ENCODE data around the gene SLC22A16. TPM values are rescaled to one million over a fixed set of nuclear protein-coding genes. Genes with fewer than 3 reads are reported as not detected.
"Not testable (repeated sequence)": the region's sequence is repeated elsewhere in the genome, so short reads cannot be mapped to it uniquely, and the experiment has no call there.

SLC22A16 gene, protein sequence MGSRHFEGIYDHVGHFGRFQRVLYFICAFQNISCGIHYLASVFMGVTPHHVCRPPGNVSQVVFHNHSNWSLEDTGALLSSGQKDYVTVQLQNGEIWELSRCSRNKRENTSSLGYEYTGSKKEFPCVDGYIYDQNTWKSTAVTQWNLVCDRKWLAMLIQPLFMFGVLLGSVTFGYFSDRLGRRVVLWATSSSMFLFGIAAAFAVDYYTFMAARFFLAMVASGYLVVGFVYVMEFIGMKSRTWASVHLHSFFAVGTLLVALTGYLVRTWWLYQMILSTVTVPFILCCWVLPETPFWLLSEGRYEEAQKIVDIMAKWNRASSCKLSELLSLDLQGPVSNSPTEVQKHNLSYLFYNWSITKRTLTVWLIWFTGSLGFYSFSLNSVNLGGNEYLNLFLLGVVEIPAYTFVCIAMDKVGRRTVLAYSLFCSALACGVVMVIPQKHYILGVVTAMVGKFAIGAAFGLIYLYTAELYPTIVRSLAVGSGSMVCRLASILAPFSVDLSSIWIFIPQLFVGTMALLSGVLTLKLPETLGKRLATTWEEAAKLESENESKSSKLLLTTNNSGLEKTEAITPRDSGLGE
- total RNA-seq (2014; rRNA removed; shearing (Covaris generic)): not detected in 2 replicates
- polyA plus RNA-seq (2015; cell fraction: cytosol; rRNA removed): not detected in 2 replicates
- not detected in 2 replicates for polyA plus RNA-seq (2015; cell fraction: nucleus; rRNA removed)

DNA sequence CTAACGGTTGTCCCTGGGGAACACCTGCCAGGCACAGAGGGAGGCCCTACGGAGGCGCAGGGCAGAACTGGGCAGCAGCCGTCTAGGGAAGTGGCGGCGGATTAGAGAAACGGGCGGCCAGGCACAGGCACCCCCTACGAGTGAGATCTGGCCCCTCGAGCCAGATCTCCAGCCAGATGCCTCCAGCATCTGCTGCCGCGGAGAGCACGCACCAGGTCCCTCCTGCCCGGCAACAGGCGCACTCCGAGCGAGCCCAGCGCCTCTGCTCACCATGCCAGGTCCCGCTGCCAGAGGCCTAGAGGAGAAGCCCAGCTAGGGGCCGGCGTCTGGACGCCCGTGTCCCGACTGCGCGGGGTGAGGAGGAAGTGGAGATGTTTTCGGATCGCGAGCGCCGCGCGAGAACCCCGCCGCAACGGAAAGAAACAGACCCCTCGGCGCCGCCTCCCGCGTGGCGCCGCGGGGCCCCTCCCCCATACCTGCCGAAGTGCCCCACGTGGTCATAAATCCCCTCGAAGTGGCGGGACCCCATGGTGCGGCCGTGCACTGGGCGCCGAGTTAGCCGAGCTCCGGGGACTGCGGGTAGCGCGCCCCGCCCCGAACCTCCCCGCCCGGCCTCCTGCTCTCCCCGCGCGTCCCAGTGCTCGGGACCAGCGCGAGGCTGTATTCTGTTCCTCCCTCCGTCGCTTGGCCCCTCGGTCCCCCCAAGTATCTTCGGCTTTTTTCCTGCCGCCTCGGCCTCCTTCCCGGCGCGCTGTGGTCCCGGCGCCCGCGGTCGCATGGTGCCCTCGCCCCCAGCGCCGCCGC is at the start of gene SLC22A16:
Gene SLC22A16 (minus strand): TSS at position 568 of the 804 bp plus-strand sequence. CDS start 39 bp downstream, at position 529.
- in situ Hi-C loops (cut with HindIII; ENCODE audit: low pct_unique_long_range_greater_than_20kb, low sequenced_read_pairs): no loop called here
- no peak for DNase-seq (ENCODE audit: low read depth, low spot score)

DNA sequence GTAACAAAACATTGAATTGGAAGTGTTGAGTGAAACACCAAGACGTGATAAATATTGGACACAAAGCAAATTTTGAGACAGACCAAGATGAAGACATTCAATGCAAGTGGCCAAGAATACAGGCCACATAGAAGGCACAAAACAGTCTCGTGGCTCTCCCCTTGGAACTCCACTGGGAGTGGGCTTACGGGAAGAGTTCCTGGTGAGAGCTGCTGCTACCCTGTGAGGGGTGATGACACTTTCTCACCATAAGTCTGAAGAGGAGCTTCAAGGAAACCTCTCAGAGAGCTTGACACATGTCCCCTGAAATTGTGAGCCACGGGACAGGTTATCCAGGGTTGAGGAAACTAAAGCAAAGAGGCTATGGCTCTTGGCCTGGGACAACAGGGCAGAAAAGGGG is 48.6 kb upstream of the SLC22A16 start:
- no peak for DNase-seq (ENCODE audit: low read depth, low spot score)
- in situ Hi-C loops (cut with HindIII; ENCODE audit: low pct_unique_long_range_greater_than_20kb, low sequenced_read_pairs): no loop called here

DNA sequence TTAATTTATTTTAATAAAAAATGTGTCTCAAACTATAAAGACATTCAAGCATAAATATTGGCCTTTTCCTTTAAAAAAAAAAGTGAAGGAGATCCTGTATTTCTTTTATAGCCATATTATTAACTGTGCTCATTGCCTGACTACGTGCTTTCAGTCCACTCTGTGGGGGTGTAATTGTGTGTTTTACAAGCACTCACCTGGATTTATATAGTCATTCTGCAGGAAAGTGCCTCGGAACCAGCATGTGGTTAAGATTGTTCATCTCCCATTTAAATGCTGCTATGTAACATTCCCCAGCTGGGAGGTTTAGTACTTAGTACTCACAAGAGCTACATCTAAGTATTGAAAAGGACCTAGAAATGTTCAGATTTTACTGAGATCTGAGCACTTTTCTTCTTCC is 47.9 kb upstream of the SLC22A16 start:
- no peak for DNase-seq (ENCODE audit: low read depth, low spot score)
- in situ Hi-C loops (cut with HindIII; ENCODE audit: low pct_unique_long_range_greater_than_20kb, low sequenced_read_pairs): no loop called here

DNA sequence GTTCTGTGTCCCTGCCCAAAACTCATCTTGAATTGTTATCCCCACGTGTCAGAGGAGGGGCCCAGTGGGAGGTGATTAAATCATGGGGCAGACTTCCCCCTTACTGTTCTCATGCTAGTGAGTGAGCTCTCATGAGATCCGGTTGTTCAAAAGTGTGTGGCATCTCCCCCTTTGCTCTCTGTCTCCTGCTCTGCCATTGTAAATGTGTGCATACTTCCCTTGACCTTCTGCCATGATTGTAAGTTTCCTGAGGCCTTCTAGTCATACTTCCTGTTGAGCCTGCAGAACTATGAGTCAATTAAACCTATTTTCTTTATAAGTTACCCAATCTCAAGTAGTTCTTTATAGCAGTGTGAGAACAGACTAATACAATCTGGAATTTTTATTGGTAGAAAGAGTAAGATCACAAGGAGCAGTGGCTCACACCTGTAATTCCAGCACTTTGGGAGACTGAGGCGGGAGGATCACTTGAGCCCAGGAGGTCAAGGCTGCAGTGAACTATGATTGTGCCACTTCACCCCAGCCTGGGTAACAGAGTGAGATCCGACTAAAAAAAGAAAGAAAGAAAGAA is 47.1 kb upstream of the SLC22A16 start:
- no peak for DNase-seq (ENCODE audit: low read depth, low spot score)
- in situ Hi-C loops (cut with HindIII; ENCODE audit: low pct_unique_long_range_greater_than_20kb, low sequenced_read_pairs): no loop called here

DNA sequence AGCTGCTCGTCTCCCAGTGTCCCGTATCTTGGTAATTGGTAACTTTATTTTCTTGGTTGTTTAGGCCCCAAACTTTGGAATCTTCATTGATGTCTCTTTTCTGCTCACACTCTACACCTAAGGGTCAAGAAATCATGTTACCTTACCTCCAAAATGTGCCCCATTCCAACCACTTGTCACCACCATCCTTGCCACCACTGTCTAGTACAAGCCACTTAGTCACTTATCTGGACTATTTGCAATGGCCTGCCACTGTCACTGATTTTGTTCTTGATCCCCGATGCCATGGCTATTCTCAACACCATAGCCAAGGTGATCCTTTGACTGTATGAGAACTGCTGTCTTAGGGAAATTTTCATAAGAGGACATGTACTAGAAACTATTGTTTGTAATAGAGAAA is 46.0 kb upstream of the SLC22A16 start:
- DNase-seq (ENCODE audit: low read depth, low spot score): no peak
- in situ Hi-C loops (cut with HindIII; ENCODE audit: low pct_unique_long_range_greater_than_20kb, low sequenced_read_pairs): no loop called here

DNA sequence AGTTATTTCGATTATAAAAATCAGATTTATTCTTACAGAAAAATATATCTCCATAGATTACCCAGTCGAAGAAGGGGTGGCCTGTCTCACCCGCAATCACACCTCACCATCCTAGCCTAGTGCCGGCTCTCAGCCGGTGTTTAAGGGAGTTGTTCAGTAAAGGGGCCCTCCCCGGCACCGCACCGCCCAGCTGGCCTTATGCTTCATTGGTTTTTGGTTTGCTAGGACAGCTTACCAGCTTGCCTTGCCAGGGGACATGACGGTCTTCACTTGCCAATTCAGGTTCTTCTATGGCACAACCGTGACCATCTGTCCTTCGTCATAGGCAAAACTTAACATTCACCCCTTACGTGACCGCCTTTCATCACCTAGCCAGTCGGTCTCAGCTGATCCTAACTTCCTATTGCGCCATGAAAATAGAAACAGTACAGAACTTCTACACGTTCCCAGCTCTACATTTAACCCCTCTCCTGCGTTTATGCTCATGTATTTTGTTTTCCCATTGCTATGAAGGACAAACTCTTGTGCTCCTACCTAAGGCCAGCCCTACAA is 44.7 kb upstream of the SLC22A16 start:
- in situ Hi-C loops (cut with HindIII; ENCODE audit: low pct_unique_long_range_greater_than_20kb, low sequenced_read_pairs): no loop called here
- no peak for DNase-seq (ENCODE audit: low read depth, low spot score)

DNA sequence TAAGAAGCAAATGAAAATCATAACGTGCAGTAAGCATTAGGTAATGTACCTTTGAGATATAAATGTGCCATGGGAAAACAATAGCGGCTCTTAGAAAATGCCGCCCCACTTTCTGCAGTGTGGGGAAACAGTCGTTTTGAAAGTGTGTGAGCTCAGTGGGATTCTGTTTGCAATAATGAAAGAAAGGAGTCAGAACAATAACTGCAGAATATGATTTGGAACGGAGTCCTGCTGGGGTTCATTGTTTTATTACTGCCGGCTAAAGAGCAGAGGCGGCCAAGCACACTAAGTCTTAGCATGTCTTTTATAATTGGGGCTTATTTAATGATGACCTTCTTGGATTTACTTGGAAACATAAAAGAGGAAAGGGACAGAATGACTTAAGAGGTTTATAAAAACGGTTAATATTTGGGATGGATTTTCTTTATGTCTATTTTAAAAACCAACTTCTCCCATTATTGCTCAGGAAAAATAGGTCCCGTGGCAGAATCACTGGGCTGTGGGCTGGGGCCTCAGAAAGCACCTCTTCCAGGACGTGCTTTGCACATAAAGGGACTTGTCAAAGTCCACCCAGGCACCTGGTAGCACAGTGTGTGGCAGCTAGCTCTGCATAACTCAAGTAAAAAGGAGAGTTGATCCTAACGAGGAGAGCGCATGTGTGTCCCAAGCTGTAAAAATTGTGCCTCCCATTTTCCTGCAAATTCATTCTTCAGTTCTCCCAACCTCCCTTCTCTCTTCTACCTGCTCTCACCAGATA is 44.0 kb upstream of the SLC22A16 start:
- no peak for DNase-seq (ENCODE audit: low read depth, low spot score)
- in situ Hi-C loops (cut with HindIII; ENCODE audit: low pct_unique_long_range_greater_than_20kb, low sequenced_read_pairs): no loop called here

DNA sequence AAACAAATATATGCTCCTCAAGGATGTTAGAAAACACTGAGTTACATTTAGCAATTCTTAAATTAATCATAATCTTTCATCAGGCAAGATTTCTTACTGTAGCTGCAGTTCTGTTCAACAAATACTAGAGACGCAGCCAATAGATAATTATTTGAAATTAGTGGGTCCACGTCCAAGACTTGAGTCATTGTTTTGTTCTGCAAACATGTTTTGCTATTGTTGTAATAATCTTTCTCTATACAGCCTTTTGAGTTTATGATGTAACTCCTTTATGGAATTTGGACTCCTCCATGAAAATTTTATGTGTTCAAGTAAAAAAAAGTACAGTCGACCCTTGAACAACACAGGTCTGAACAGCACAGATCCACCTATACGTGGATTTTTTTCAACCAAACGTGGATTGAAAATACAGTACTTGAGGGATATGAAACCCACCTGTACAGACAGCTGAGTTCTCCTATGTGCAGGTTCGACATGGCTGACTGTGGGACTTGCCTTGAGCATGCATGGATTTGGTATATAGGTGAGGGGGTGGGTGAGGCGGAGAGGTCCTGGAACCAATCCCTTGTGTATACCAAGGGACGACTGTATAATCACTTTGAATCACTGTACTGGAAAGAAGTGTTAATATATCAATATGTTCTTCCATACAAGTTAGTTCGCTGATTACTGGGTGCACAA is 41.3 kb upstream of the SLC22A16 start:
- no peak for DNase-seq (ENCODE audit: low read depth, low spot score)
- in situ Hi-C loops (cut with HindIII; ENCODE audit: low pct_unique_long_range_greater_than_20kb, low sequenced_read_pairs): no loop called here

DNA sequence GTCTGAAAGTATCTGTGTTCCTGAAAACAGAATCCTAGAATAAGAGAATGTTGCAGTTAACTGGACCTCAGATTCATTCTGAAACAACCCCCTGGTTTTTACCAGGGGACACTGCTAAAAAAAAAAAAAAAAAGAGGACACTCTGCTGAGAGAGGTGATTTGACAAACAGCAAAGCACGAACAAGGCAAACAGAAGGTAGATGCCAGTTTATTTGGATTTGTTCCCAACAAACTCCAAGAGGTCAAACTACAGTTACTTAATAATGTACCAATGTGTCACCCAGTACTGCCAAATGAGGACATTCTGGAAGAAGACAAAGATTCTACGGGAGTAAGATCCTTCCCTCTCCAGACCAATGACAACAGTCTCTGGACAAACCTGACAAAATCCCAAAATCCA is 40.6 kb upstream of the SLC22A16 start:
- DNase-seq (ENCODE audit: low read depth, low spot score): no peak

DNA sequence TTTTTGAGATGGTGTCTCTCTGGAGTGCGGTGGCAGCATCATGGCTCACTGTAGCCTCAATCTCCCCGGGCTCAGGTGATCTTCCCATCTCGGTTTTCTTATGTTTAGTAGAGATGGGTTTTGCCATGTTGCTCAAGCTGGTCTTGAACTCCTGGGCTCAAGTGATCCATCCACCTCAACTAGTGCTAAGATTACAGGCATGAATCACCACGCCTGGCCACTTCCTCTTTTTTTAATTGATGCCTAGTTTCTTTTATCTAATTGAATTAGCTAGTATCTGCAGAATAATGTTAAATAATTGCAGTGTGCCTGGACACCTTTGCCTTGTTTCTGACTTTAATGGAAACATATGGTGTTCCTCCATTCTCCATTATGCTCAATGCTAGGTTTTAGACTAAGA is 38.4 kb upstream of the SLC22A16 start:
- in situ Hi-C loops (cut with HindIII; ENCODE audit: low pct_unique_long_range_greater_than_20kb, low sequenced_read_pairs): no loop called here
- no peak for DNase-seq (ENCODE audit: low read depth, low spot score)

More for the DNA sequence above, 40.6 kb upstream of the SLC22A16 start:
- in situ Hi-C loops (cut with HindIII; ENCODE audit: low pct_unique_long_range_greater_than_20kb, low sequenced_read_pairs): no loop called here

DNA sequence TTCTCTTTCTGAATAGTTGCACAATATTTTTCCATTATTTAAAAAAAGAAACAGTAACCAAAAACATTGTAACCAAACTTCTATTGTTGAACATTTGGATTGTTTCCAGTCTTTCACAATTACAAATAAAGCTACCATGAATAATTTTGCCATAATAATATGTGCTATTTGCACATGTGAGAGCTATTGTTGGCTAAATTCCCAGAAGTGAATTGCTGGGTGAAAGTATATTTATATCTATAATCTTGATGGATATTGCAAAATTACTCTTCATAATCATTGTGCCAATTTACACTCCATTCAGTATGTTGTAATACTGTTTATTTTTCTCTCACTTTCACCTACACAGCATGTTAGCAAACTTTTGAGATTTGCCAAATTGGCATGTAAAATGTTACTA is 36.6 kb upstream of the SLC22A16 start:
- in situ Hi-C loops (cut with HindIII; ENCODE audit: low pct_unique_long_range_greater_than_20kb, low sequenced_read_pairs): no loop called here

DNA sequence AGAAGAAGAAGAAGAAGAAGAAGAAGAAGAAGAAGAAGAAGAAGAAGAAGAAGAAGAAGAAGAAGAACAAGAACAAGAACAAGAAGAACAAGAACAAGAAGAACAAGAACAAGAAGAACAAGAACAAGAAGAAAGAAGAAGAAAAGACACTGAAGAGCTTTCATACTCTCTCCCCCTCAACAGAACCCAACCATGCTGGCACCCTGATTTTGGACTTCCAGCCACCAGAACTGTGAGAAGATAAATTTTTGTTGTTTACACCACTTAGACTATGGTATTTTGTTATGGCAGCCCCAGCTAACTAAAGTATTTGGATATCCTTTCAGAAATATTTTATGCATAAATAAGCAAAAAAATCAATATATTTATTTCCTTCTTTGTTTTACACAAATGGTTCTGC is 36.1 kb upstream of the SLC22A16 start:
- in situ Hi-C loops (cut with HindIII; ENCODE audit: low pct_unique_long_range_greater_than_20kb, low sequenced_read_pairs); DNase-seq (ENCODE audit: low read depth, low spot score): not testable (repeated sequence)

More for the DNA sequence above, 36.6 kb upstream of the SLC22A16 start:
- DNase-seq (ENCODE audit: low read depth, low spot score): no peak

DNA sequence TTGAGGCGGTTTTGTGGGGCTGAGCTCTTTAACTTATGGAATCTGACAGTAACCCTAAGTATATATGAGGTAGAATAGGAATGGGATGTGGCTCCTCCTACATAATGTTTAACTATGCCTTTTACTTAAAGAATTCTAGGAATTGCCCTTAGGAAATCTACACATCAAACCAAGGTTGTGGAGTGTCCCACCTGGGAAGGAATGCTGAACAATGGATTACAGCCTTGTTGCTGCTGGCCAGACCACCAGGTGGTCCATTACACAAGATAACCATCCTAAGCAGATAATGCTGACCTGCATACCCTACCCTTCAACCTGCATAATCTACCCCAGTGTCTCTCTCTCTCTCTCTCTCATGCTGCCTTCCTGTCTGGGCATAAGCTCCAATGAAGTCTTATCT is 35.0 kb upstream of the SLC22A16 start:
- in situ Hi-C loops (cut with HindIII; ENCODE audit: low pct_unique_long_range_greater_than_20kb, low sequenced_read_pairs): no loop called here
- DNase-seq (ENCODE audit: low read depth, low spot score): no peak

DNA sequence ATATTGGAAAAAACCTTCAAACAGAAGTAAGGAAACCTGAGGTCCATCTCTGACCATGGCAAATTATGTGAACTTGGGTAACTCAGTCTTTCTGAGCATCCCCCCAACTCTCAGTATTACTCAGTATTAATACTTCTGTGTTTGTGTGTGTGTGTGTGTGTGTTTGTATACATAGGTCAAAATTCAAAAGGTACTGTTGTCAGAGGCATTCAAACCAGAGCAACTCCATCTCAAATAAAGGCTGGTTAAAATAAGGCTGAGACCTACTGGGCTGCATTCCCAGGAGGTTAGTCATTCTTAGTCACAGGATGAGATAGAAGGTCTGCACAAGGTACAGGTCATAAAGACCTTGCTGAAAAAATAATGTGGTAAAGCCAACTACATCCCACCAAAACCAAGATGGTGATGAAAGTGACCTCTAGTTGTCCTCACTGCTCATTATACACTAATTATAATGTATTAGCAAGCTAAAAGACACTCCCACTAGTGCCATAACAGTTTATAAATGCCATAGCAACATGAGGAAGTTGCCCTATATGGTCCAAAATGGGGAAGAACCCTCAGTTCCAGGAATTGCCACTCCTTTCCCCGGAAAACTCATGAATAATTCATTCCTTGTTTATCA is 33.3 kb upstream of the SLC22A16 start:
- DNase-seq (ENCODE audit: low read depth, low spot score): no peak
- in situ Hi-C loops (cut with HindIII; ENCODE audit: low pct_unique_long_range_greater_than_20kb, low sequenced_read_pairs): no loop called here

DNA sequence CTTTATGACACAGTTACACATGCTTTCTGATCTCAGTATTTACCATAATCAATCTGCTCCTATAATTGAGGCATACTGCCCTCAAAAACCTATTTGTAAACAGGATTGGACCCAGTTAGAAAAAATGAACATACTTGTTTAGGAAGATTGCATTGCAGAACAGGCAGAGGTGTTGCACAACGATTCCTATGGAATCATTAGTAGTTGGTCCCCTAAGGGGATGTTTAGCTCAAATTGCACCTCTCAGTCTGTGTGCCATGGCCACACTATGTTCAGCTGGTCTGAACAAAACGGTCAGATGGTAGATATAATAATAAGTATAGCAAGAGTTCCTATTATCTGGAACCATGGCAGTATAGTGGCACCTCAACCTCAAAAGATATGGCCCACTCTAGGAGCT is 28.5 kb upstream of the SLC22A16 start:
- DNase-seq (ENCODE audit: low read depth, low spot score); in situ Hi-C loops (cut with HindIII; ENCODE audit: low pct_unique_long_range_greater_than_20kb, low sequenced_read_pairs): not testable (repeated sequence)

DNA sequence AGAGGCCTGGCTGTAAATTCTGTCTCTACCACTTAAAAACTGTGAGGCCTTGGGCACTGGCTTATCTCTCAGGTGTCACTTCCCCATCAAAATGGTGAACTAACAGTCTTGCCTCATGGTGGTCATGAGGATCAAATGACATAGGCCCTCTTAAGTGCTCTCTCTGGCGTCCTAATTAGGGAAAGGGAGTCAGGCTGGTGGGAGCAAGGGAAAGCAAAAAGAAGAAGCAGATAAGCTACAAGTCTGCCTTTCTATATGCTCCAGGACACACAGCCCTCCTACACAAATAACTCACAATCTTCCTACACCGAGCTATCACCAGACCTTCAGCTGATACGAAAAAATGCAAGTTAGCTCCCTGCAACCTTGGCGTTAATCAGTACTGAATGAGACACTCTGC is 19.5 kb upstream of the SLC22A16 start:
- no peak for DNase-seq (ENCODE audit: low read depth, low spot score)
- in situ Hi-C loops (cut with HindIII; ENCODE audit: low pct_unique_long_range_greater_than_20kb, low sequenced_read_pairs): no loop called here

Data from SK-MEL-5 (cell line).